Glutamatergic neuron (in vitro differentiated cells): Measurements from ENCODE around the gene SRBD1. TPM values are rescaled to one million over a fixed set of nuclear protein-coding genes. Genes with fewer than 3 reads are reported as not detected.

Experiments
- DNase-seq: peaks from one replicate; pipeline ENCODE4 v3.0.0; 2022
- H3K27ac Mint-ChIP-seq: one replicate; pipeline ENCODE4 v1.8.0; 2020; ENCODE audit warnings: mild to moderate bottlenecking, mixed read lengths, inconsistent platforms; ENCODE audit not compliant: unreplicated experiment
- H3K27me3 Mint-ChIP-seq: one replicate; pipeline ENCODE4 v1.8.0; 2020; ENCODE audit warnings: mild to moderate bottlenecking, moderate library complexity, mixed read lengths, inconsistent platforms; ENCODE audit not compliant: unreplicated experiment
- H3K36me3 Mint-ChIP-seq: one replicate; pipeline ENCODE4 v1.8.0; 2020; ENCODE audit warnings: mild to moderate bottlenecking, mixed read lengths, inconsistent platforms; ENCODE audit not compliant: unreplicated experiment
- H3K4me1 Mint-ChIP-seq: one replicate; pipeline ENCODE4 v1.8.0; 2020; ENCODE audit warnings: mild to moderate bottlenecking, low read depth, mixed read lengths, inconsistent platforms; ENCODE audit not compliant: unreplicated experiment
- H3K4me3 Mint-ChIP-seq: one replicate; pipeline ENCODE4 v1.8.0; 2020; ENCODE audit warnings: mild to moderate bottlenecking, mixed read lengths, inconsistent platforms; ENCODE audit not compliant: unreplicated experiment
- H3K9me3 Mint-ChIP-seq: one replicate; pipeline ENCODE4 v1.8.0; 2020; ENCODE audit warnings: mild to moderate bottlenecking, moderate library complexity, mixed read lengths, inconsistent platforms; ENCODE audit not compliant: unreplicated experiment
- CTCF ChIP-seq: fragments of 200-600 bp; sonication (generic); IDR thresholded peaks from one replicate; pipeline ENCODE4 v1.5.0; 2021; ENCODE audit not compliant: partially characterized antibody, unreplicated experiment
- total RNA-seq: library from RNA; stranded (reverse); fragmentation: NEBNext Ultra II Directional; extraction: Animal tissue kit (Norgen Biotek cat#: 25700); gene quantifications from one replicate; pipeline ENCODE4 v1.2.1, GENCODE V29; 2021; ENCODE audit not compliant: unreplicated experiment

Gene SRBD1
- total RNA-seq, 1 donor from 2014 or later: 16.1 TPM

DNA sequence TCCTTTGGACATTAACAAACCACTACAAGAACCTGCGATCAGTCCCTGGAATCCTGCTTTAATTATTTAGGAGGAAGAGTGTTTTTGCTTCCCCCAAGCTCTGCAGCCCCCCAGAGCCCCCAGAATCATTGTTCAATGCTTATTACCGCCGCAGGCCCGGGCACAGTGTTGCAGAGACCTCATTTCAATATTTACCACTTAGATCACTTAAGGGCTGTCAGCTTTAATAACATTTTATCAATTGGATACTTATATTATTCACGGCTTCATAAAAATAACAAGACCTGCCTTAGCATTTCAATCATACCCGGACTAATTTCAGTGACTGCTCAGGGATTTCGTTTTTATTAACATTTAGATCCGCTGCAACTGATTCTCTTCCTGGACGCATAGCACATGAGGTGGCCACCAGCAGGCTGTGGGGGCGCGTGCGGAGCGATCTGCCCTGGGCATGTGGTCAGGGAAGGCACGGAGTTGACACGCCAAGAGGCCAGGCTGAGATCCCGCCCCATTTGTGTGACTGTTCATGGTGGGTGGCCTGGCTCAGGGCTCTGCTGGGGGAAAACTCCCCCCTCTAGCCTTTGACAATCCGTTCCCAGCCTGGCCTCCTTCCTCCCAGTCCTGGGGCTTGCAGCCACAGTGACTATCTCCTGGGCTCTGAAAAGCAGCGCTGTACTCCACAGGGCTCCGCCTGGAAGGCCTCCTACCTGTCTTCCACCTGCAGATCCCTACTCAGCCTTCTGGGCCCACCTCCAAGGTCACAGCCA lies 267.6 kb downstream of the SRBD1 start:
- Mint-ChIP-seq H3K27ac (no peak overlapping the region), H3K9me3 (peaks cover 2% of the 10 kb centered on the region), H3K4me3 (no peak overlapping the region), H3K36me3 (no peaks in the 10 kb centered on the region), H3K27me3 (peaks cover 3% of the 10 kb centered on the region), H3K4me1 (peaks cover 33% of the 10 kb centered on the region)
- TF ChIP-seq CTCF: no peak
- no peak for DNase-seq

DNA sequence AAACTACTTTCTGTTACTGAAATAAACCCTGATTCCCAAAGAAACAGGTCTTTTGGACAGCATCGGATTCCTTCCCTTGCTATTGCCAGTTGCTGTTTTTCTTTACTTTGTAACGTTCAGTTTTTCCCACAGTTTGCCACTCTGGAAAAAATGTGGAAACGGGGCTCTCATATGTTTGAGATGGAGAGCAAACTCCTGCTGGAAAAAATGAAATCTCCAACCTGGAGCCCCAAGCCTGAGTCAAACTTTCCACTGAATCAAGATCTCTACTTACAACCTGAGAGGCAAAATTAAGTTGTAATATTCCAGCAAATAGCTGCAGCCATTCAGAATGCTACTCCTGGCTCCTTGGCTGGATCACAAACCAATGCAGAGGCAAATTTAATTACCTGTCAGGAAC lies 270.7 kb downstream of the SRBD1 start:
- peaks cover 2% of the 10 kb centered on the region for H3K9me3 Mint-ChIP-seq
- H3K4me1 Mint-ChIP-seq: peaks cover 30% of the 10 kb centered on the region
- no peak overlapping the region for H3K4me3 Mint-ChIP-seq
- no peaks in the 10 kb centered on the region for H3K27me3 Mint-ChIP-seq
- no peaks in the 10 kb centered on the region for H3K36me3 Mint-ChIP-seq
- H3K27ac Mint-ChIP-seq: peak overlapping the region; percentile 85
- no peak for DNase-seq
- TF ChIP-seq CTCF: no peak

GRCh38 chr2:45339253-45339652 lies 271.8 kb downstream of the SRBD1 start:
- H3K27me3 Mint-ChIP-seq: no peaks in the 10 kb centered on the region
- H3K4me1 Mint-ChIP-seq: peaks cover 30% of the 10 kb centered on the region
- no peak overlapping the region for H3K27ac Mint-ChIP-seq
- no peak for DNase-seq
- no peak overlapping the region for H3K4me3 Mint-ChIP-seq
- no peaks in the 10 kb centered on the region for H3K36me3 Mint-ChIP-seq
- no peak for TF ChIP-seq CTCF
- H3K9me3 Mint-ChIP-seq: peaks cover 2% of the 10 kb centered on the region

Other genes starting within 250 kb of the SRBD1 start
- 74.8 TPM for gene PRKCE, start 40.4 kb upstream of the SRBD1 start, total RNA-seq